ENCODE data around the gene KCNE3. TPM values are rescaled to one million over a fixed set of nuclear protein-coding genes. Genes with fewer than 3 reads are reported as not detected.

Gene KCNE3
- total RNA-seq, 2 donors from 2014 or later: 6.6 to 8.3 TPM

GRCh38 chr11:74476536-74476935 lies 9.2 kb upstream of the KCNE3 start:
- Histone ChIP-seq H3K4me1 (ENCODE audit: control insufficient read depth in 1 of 2, low read depth in 2 of 2) (no peaks in the 10 kb centered on the region), H3K27ac (no peak overlapping the region), H3K36me3 (no peaks in the 10 kb centered on the region), H3K27me3 (replicated peaks; ENCODE audit: insufficient read depth) (no peaks in the 10 kb centered on the region), H3K4me3 (no peak overlapping the region), H3K9me3 (no peaks in the 10 kb centered on the region)
- TF ChIP-seq, protein P1, sequence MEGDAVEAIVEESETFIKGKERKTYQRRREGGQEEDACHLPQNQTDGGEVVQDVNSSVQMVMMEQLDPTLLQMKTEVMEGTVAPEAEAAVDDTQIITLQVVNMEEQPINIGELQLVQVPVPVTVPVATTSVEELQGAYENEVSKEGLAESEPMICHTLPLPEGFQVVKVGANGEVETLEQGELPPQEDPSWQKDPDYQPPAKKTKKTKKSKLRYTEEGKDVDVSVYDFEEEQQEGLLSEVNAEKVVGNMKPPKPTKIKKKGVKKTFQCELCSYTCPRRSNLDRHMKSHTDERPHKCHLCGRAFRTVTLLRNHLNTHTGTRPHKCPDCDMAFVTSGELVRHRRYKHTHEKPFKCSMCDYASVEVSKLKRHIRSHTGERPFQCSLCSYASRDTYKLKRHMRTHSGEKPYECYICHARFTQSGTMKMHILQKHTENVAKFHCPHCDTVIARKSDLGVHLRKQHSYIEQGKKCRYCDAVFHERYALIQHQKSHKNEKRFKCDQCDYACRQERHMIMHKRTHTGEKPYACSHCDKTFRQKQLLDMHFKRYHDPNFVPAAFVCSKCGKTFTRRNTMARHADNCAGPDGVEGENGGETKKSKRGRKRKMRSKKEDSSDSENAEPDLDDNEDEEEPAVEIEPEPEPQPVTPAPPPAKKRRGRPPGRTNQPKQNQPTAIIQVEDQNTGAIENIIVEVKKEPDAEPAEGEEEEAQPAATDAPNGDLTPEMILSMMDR (IDR thresholded peaks at IDR 0.05): no peak
- DNase-seq (ENCODE audit: low spot score) (no peak), ATAC-seq (ENCODE audit: insufficient number of reproducible peaks, low FRiP score, low read depth) (no peak)

DNA sequence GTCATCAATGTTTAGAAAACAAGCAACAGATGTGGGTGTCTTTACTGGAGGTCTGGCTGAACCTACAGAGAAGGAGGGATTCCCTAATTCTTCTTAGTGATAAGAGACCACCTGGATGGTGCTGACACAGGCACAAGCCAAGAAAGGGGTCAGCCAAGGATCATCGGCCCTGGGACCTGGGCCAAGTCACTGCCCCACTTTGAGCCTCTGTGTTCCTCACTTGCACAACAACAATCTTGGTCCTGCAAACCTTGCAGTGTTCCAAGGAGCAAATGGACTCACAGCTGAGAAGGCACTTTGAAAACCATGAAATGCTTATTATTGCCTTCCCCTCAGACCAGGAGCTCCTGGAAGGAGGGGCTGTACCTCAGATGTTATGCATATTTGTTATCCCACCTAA lies 7.0 kb upstream of the KCNE3 start:
- H3K4me1 ChIP-seq (ENCODE audit: control insufficient read depth in 1 of 2, low read depth in 2 of 2): no peaks in the 10 kb centered on the region
- no peaks in the 10 kb centered on the region for H3K36me3 ChIP-seq
- H3K27ac ChIP-seq: no peak overlapping the region
- H3K9me3 ChIP-seq: no peaks in the 10 kb centered on the region
- TF ChIP-seq, protein P1 (IDR thresholded peaks at IDR 0.05): no peak
- DNase-seq (ENCODE audit: low spot score) (no peak), ATAC-seq (ENCODE audit: insufficient number of reproducible peaks, low FRiP score, low read depth) (no peak)
- H3K27me3 ChIP-seq (replicated peaks; ENCODE audit: insufficient read depth): no peaks in the 10 kb centered on the region
- H3K4me3 ChIP-seq: no peak overlapping the region

- DNase-seq (ENCODE audit: low spot score) (no peak), ATAC-seq (ENCODE audit: insufficient number of reproducible peaks, low FRiP score, low read depth) (no peak)
- Histone ChIP-seq H3K27ac (no peak overlapping the region), H3K9me3 (no peaks in the 10 kb centered on the region), H3K4me3 (no peak overlapping the region), H3K27me3 (replicated peaks; ENCODE audit: insufficient read depth) (no peaks in the 10 kb centered on the region), H3K36me3 (no peaks in the 10 kb centered on the region), H3K4me1 (ENCODE audit: control insufficient read depth in 1 of 2, low read depth in 2 of 2) (peaks cover 0 to 5% of the 10 kb centered on the region in 2 donors)
- TF ChIP-seq, protein P1 (IDR thresholded peaks at IDR 0.05): no peak
Observed at GRCh38 chr11:74473382-74474173, 6.2 kb upstream of the KCNE3 start.

GRCh38 chr11:74471668-74472429 lies 4.5 kb upstream of the KCNE3 start:
- TF ChIP-seq, protein P1 (IDR thresholded peaks at IDR 0.05): no peak
- Histone ChIP-seq H3K36me3 (no peaks in the 10 kb centered on the region), H3K27me3 (replicated peaks; ENCODE audit: insufficient read depth) (no peaks in the 10 kb centered on the region), H3K4me3 (no peak overlapping the region), H3K4me1 (ENCODE audit: control insufficient read depth in 1 of 2, low read depth in 2 of 2) (peaks cover 3 to 16% of the 10 kb centered on the region in 2 donors), H3K9me3 (no peaks in the 10 kb centered on the region), H3K27ac (no peak overlapping the region)
- no peak for DNase-seq (ENCODE audit: low spot score)
- no peak for ATAC-seq (ENCODE audit: insufficient number of reproducible peaks, low FRiP score, low read depth)

- DNase-seq (ENCODE audit: low spot score) (no peak), ATAC-seq (ENCODE audit: insufficient number of reproducible peaks, low FRiP score, low read depth) (no peak)
- Histone ChIP-seq H3K27me3 (replicated peaks; ENCODE audit: insufficient read depth) (no peaks in the 10 kb centered on the region), H3K4me3 (no peak overlapping the region), H3K36me3 (no peaks in the 10 kb centered on the region), H3K27ac (no peak overlapping the region), H3K4me1 (ENCODE audit: control insufficient read depth in 1 of 2, low read depth in 2 of 2) (peaks cover 3 to 18% of the 10 kb centered on the region in 2 donors), H3K9me3 (no peaks in the 10 kb centered on the region)
- TF ChIP-seq, protein P1 (IDR thresholded peaks at IDR 0.05): no peak
Observed at GRCh38 chr11:74471037-74471436, 3.7 kb upstream of the KCNE3 start.
